Inflammatory macrophage treated with lipopolysaccharide for 1 hour (primary cell): ENCODE measurements around the gene PPT2.
"Not testable (repeated sequence)": the region's sequence is repeated elsewhere in the genome, so short reads cannot be mapped to it uniquely, and the experiment has no call there.

Experiments used
- DNase-seq, 2 donors: peaks; one replicate each; pipeline ENCODE4 v3.0.0-alpha.2; 2020 to 2022

The PPT2 gene

GRCh38 chr6:32177788-32178546, 24.0 kb downstream of the PPT2 start, which contains the start of gene RNF5:
Gene RNF5 (plus strand): TSS chr6:32178405. CDS start chr6:32178512, 107 bp downstream.
- DNase-seq: peak; percentile 99 to 100

- DNase-seq: no peak
Observed at GRCh38 chr6:32178547-32179440, 24.9 kb downstream of the PPT2 start.

GRCh38 chr6:32179766-32180405, 25.9 kb downstream of the PPT2 start:
- no peak for DNase-seq

- DNase-seq: no peak
Observed at GRCh38 chr6:32181148-32181702, 27.3 kb downstream of the PPT2 start.

DNA sequence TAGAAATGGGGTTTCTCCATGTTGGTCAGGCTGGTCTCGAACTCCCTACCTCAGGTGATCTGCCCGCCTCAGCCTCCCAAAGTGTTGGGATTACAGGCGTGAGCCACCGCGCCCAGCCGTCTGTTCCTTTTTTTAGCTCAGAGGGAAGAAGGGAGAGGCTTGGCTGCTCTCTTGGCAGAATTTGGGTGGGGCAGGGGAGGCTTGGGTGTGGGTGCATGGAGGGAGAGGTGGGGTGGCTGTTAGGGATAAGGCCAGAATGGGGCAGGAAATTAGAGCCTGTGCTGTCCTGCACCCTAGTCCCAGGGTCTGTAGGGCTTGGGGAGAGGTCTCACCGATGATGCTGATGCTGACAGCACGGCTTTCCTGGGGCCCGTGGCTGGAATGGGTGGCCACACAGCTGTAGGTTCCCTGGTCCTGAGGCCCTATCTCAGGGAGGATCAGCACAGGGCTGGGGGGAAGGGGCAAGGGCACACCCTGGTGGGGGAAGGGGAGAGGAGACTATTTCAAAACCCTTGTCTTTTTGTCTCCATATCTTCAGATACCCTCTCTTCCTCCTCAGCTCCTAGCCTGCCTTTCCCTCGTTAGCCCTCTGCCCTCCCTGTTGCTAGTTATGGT, 28.1 kb downstream of the PPT2 start:
- DNase-seq: no peak

DNA sequence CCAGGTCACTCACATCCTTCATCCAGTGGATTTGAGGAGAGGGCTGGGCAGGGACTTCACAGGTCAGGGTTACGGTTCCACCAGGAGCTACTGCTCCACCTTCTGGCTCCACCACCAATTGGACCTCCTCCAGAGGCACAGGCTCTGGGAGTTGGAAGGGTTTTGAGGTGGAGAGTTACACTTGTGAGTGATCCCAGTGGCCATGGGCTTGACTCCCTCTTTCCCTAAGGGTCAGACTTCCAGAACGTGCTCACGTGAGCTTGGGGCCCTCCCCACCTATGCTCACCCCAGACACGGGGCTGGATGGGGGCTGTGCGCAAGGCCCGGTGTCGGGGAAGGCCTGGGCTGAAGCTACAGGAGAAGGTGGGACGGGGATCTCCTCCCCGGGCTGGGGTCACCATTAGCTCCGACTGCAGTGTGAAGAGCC, 28.6 kb downstream of the PPT2 start:
- no peak for DNase-seq

GRCh38 chr6:32183030-32183429, 29.1 kb downstream of the PPT2 start:
- no peak for DNase-seq

DNA sequence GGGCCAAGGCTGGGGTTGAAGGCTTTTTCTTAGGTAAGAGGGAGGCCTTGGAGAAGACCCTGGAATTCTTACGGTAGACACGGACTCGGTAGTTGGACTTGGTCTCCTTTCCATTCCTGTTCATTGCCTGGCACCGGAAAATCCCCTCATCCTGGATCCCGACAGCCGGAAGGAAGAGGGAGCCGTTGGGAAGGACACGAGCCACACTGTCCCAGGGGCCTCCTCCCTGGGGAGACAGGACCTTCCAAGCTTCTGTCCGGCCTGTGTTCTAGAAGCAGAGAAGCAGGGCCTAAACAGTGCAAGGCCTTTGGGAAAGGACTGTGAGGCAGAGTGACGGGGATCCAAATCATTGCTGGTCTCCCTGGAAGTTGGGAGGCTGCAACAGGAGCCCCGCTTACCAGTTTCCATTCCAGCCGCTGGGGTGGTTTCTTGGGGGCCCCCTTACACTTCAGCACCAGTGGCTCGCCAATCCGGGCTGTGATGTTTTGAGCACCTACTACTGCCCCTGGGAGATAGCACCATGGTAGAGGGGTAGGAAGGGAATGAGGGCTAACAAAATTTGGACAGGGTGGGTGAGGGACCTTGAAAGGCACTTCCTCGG, 29.6 kb downstream of the PPT2 start:
- no peak for DNase-seq

GRCh38 chr6:32184084-32184640, 30.2 kb downstream of the PPT2 start, which contains the start of gene AGER:
Gene AGER (minus strand): TSS chr6:32184253. CDS start chr6:32184222, 31 bp downstream.
- no peak for DNase-seq

DNA sequence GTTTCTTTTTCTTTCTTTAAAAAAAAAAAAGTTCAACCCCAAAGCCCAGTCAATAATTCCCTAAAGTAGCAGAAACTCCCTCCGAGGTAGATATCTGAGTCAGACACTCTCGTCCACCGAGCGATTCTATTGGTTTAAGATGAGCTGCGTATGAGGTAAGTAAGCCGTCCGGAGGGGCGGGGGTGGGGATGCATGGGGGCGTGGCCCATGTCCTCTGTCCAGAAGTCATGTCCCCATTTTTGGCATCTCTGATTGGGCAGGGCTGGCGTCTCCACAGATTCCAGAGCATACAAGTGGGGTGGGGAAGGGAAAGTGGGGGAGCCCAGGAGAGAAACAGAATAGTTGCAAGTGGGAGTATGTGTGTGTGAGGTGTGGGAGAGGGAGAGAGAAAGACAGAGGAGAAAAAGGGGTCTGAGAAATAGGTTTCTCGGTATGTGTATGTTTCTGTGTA, 31.8 kb downstream of the PPT2 start:
- DNase-seq: peak; percentile 66 to 79

DNA sequence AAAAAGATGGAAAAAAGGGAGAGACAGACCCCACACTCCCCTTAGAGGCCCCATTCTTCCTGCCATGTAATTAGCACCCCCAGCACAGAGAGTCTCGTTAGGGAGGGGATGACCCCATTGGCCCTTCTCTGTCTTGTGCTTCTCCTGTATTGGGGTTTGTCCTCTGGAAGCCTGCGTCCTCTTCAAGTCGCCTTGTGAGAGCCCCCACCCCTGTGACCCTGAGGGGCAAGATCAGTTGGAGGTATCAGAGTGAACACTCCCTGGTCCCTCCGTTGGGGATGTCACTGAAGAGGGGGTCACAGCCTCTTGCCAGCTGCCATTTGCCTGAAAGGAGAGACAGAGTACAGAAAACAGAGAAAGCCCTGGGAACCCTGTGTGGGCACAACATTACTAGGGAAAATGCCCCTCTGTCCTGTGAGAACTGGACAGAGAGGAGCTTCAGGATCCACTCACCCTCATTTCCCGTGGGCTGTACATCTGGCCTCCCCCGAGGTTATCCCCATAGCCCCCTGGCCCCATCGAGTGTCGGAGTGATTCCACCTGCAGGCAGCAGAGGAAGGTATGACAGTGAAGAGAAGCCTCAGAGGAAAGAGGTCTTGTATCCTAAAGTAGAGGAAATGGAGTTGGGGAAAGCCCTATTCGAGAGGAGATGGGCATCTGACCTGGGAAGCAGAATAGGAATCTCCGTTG, 32.4 kb downstream of the PPT2 start:
- not testable (repeated sequence) for DNase-seq

GRCh38 chr6:32187009-32187709, 33.2 kb downstream of the PPT2 start:
- DNase-seq: no peak

DNA sequence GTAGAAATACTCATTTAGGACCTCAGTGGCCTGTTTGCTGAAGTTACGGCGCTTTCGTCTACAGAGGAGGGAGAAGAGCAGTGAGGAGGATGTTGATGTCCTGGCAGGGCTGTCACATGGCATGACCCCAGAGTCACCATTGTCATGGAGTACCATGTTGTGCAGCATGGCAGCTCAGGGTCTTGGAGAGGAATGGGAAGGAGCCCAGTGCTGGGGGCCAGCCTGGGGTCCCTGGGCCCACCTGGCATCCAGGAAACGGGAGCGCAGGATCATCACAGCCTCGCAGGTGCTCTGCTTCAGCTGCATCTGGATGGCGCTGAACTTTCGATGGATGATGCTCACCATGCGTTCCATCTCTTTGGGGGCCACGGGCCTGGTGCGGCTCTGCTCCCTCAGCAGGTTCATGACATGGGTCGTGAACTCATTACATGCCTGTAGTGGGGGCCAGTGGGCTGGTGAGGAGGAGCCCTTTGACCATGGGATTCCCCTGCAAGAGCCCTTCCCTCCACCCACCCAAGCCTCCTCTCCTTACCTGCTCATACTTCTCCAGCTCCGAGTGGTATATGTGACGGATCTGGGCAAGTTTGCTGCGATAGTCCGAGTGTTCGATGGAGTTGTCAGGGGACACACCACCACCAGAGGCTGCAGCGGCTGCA, 33.9 kb downstream of the PPT2 start:
- not testable (repeated sequence) for DNase-seq

DNA sequence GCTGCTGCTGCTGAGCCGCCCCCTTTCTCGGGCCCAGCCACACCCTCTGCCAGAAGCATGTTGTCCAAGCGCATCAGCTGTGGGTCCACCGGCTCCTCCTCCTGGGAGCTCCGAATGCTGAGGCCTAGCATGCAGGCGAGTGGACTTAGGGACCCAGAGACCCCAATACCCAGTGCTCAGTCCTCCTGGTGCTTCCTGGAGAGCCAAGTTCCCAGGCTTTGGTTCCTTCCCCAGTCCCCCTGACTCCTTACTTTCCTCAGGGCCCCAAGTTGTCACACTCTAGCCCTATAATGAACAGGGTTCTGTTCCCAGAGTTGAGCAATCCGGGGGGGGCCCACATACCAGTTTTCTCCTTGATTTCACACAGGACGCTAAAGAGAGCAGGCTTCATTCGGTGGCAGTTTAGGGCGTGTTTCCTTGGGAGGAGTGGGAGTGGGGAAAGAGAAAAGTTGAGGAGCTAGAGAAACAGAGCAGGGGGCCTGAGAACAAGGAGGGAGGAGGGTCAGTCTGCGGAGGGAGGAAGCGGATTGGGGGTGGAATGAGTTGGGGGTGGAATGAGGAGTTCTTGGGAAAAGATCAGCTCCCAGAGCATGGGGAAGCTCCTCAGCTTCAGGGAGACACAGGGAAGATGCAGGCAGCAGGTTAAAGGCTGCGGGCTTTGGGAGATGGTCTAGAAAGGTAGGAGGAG, 34.6 kb downstream of the PPT2 start:
- peak in 1 of 2 donors; percentile 42 for DNase-seq

GRCh38 chr6:32189069-32189741, 35.3 kb downstream of the PPT2 start:
- no peak for DNase-seq

GRCh38 chr6:32189742-32190053, 35.8 kb downstream of the PPT2 start:
- DNase-seq: no peak

- peak; percentile 88 to 89 for DNase-seq
Observed at GRCh38 chr6:32190054-32190851, 36.3 kb downstream of the PPT2 start, which contains the start of gene PBX2. Gene PBX2 (minus strand): TSS chr6:32190202. CDS start chr6:32189915, 287 bp downstream.
